Measurements from ENCODE around the gene CCM2.

DNA sequence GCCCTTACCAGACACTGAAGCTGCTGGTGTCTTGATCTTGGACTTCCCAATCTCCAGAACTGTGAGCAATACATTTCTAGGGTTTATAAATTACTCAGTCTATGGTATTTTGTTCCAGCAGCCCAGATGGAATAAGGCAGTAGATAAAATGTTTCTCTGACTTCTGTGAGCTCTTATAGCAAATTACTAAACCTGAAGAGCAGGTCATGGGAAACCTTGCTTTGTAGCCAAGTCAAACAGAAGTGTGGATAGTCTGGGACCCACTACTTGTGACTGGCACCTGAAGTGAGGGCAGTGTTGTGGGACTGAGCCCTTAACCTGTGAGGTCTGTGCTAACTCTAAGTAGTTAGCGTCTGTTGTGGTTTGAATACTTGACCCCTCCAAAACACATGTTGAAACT lies 116.0 kb downstream of the CCM2 start:
- TF ChIP-seq, protein P1, sequence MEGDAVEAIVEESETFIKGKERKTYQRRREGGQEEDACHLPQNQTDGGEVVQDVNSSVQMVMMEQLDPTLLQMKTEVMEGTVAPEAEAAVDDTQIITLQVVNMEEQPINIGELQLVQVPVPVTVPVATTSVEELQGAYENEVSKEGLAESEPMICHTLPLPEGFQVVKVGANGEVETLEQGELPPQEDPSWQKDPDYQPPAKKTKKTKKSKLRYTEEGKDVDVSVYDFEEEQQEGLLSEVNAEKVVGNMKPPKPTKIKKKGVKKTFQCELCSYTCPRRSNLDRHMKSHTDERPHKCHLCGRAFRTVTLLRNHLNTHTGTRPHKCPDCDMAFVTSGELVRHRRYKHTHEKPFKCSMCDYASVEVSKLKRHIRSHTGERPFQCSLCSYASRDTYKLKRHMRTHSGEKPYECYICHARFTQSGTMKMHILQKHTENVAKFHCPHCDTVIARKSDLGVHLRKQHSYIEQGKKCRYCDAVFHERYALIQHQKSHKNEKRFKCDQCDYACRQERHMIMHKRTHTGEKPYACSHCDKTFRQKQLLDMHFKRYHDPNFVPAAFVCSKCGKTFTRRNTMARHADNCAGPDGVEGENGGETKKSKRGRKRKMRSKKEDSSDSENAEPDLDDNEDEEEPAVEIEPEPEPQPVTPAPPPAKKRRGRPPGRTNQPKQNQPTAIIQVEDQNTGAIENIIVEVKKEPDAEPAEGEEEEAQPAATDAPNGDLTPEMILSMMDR (IDR thresholded peaks at IDR 0.05) = no peak
- TF ChIP-seq POLR2A (IDR thresholded peaks at IDR 0.05) = no peak

All from prostate gland (tissue), 2 donors.